Endometrium (tissue), 2 donors: ENCODE data around the gene S100A16.
"Not testable (repeated sequence)": the region's sequence is repeated elsewhere in the genome, so short reads cannot be mapped to it uniquely, and the experiment has no call there.

ENCODE experiments used
- FAIRE-seq: peaks from 2 replicates; lab custom pipeline; 2012; peaks lifted over from hg19 to GRCh38; lab: Jason Lieb, UNC
- donor health status: control.
- donor health status: control.

The S100A16 gene

GRCh38 chr1:153585006-153585405 is 27.9 kb downstream of the S100A16 start:
- no peak for FAIRE-seq

- no peak for FAIRE-seq
Measured at GRCh38 chr1:153583976-153584375, 29.0 kb downstream of the S100A16 start.

DNA sequence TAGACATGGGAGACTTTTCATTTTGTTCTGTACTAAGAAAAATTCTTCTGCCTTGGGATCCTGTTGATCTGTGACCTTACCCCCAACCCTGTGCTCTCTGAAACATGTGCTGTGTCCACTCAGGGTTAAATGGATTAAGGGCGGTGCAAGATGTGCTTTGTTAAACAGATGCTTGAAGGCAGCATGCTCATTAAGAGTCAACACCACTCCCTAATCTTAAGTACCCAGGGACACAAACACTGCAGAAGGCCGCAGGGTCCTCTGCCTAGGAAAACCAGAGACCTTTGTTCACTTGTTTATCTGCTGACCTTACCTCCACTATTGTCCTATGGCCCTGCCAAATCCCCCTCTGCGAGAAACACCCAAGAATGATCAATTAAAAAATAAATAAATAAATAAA is 29.4 kb downstream of the S100A16 start:
- not testable (repeated sequence) for FAIRE-seq

DNA sequence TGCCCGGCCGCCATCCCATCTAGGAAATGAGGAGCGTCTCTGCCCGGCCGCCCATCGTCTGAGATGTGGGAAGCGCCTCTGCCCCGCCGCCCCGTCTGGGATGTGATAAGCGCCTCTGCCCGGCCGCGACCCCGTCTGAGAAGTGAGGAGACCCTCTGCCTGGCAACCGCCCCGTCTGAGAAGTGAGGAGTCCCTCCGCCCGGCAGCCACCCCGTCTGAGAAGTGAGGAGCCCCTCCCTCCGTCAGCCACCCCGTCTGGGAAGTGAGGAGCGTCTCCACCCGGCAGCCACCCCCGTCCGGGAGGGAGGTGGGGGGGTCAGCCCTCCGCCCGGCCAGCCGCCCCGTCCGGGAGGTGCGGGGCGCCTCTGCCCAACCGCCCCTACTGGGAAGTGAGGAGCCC is 30.1 kb downstream of the S100A16 start:
- not testable (repeated sequence) for FAIRE-seq

DNA sequence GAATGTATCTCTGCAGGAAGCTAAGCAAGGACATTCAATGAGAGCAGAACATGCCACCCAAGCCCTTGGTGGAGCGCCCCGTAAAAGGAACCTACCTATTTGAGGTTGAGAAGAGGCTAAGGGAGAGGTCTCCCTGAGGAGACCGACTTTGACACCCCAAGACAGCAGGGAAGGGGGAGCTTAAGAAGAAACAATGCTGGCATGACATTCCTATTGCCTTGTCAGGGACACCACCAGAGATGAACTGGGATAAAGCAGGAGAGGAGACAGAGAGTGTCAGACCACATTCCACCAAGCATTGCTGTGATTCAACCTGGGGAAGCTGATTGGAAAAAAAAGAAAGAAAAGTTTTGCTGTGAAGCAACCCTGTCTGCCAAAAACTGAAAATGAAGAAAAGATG is 34.0 kb downstream of the S100A16 start:
- no peak for FAIRE-seq

DNA sequence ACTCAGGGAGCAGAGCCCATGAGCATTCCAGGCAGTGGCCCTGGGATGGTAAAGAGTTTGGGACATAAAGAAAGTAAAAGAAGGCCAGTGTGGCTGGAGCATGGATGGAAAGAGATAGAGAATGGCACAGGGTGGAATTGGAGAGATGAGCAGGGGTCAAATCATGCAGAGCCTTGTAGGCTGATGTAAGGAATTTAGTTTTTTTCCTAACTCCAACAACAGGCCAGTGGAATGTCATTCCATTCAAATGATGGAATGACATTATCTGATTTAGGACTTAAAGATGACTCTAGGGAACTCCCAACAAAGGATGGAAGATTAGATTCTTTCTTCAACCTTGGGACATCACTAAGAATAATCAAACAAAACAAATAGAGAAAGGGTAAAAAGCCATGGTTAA is 34.4 kb downstream of the S100A16 start:
- FAIRE-seq: no peak

GRCh38 chr1:153577624-153578051 is 35.3 kb downstream of the S100A16 start:
- no peak for FAIRE-seq

DNA sequence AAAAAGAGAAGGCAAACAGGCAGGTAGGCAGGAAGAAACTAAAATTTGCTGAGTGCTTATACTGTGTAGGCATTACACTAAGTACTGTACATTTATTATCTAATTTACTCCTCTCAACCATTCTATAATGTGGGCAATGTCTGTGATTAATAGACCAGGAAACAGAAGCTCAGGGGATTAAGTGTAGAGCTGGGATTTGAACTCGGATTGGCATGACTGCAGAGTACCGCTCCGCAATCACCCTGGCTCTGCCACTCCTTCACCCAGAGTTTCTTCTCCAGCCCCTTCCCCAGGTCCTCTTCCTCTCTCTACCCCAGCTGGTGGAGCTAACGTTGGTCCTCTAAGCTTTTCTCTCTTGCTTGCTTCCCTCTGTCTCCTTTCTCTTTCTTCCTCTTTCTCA is 35.8 kb downstream of the S100A16 start:
- no peak for FAIRE-seq

GRCh38 chr1:153575497-153575896 is 37.4 kb downstream of the S100A16 start:
- not testable (repeated sequence) for FAIRE-seq

DNA sequence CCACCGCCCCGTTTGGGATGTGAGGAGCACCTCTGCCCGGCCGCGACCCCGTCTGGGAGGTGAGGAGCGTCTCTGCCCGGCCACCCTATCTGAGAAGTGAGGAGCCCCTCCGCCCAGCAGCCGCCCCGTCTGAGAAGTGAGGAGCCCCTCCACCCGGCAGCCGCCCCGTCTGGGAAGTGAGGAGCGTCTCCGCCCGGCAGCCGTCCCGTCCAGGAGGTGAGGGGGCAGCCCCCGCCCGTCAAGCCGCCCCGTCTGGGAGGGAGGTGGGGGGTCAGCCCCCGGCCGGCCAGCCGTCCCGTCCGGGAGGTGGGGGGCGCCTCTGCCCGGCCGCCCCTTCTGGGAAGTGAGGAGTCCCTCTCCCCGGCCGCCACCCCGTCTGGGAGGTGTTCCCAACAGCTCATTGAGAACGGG is 37.9 kb downstream of the S100A16 start:
- FAIRE-seq: not testable (repeated sequence)

- no peak for FAIRE-seq
Measured at GRCh38 chr1:153573351-153573750, 39.6 kb downstream of the S100A16 start.

DNA sequence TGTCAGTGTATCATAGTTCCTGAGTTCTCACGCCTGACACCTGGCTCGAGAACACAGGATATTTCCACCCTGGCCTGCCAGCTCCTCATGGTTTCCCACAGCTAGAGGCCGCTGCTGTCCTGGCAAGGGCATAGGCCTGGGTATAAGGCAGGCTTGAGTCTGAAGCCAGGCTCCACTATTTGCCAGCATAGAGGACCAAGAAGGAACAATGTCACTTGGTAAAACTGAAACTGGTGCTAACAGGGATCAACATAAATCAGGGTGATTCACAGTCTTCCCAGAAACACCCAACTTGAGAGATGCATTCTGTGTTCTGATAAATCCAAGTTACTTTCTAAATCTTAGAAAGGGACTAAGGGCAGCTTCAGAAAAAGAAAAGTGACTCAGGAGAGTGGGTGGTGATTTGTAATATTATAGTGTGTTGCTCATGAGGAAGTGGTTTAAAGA is 40.3 kb downstream of the S100A16 start:
- no peak for FAIRE-seq

GRCh38 chr1:153571706-153572105 is 41.2 kb downstream of the S100A16 start:
- no peak for FAIRE-seq

DNA sequence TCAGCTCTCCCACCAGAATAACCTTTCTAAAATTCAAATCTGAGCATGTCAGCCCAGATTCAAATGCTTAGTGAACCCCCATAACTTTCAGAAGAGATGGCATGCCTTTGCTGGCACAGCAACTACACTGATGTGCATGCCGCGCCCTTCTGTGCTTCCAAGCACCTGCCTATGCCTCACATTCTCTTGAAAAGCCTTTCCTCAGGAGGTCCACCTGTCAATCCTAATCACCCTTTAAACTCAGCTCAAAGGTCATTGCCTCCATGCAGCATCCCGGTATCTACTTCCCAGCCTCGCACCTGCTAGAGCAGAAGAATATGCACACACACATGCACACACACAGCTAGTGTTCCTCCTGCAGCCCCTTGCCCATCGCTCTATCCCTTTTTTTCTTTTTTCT is 42.1 kb downstream of the S100A16 start:
- FAIRE-seq: no peak

DNA sequence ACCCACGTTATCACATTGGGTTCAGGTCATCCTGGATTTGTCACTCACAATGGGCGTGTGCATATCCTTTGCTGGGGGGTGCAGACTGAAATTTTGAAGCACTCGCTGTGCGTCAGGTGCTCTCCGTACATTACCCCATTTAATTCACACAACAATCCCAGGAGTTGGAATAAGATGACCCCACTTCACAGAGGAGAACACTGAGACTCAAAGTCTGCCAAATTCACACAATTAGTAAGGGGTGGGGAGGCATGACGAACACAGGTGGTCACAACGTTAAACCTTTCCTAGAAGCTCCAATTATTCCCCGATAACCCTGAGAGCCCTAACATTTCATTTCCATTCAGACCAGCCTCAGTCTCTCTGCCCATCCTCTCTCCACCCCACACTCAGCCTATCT is 43.5 kb downstream of the S100A16 start:
- FAIRE-seq: no peak

DNA sequence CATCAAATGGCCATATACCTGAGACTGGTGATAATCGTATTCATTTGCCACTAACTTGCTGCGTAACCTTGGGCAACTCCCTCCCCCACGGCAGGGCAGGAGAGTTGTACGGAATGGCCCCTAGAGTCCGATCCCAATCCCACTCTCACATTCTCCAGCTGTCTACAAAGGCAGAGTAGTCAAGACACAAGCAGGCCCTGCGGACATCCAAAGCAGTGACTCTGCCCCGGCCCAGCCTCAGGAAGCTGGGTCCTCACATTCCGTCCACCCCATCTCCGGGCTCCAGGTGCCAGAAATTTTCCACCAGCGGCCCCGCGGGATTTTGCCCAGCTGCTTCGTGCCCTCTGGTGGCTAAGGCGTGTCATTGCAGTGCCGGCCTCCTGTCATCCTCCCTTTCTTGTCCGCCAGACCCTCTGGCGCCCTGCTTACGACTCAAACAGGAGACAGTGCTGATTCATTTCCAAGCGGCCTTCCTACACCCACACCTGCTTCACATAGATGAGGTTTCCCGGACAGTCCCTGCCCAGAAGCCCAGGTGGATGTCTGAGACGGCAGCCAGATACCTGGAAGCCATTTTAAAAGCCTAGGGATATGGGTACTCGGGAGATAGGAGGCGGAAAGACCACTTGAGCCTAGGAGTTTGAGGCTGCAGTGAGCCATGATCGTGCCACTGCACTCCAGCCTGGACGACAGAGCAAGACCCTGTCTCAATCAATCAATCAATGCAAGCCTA is 44.4 kb downstream of the S100A16 start:
- no peak for FAIRE-seq

GRCh38 chr1:153567621-153568366 is 45.1 kb downstream of the S100A16 start:
- no peak for FAIRE-seq

DNA sequence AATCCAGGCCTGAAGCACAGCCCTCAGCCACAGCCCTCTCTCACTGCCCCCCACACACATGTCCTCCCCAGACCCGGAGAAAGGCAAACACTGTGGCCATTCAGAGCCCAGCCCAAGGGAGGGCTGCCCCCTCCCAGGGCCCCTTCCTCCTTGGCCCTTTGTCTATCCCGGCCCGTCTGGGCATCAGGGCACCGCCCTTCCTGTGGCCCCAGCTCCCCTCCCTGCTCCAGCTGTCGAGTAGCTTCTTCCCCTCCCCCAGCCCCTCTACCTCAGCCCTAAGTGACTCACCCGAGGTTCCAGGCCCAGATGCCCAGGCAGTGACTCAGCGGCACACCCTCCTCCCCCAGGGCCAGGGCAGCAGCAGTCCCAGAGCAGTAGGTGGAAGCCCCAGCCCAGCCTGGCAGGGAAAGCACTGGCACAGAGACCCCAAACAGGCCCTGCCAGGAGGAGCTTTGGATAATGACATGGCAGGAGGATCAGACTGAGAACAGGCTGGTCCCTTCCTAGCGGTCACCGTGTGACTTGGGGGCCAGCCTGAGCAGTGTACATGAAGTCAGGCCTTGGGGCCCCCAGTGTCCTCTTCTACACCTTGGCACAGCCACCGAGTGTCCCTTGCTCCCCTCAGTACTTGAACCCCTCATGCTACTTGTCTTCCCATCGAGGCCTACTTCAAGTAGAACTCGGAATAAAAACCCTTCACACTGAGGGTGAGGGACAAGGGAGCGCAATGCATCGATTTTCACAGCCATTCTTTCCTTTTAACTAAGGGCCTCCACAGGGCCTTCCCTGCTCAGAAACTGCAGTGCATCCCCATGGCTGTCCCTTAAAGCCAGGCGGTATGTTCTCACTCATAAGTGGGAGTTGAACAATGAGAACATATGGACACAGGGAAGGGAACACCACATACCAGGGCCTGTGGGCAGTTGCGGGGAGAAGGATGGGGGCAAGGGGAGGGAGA is 46.2 kb downstream of the S100A16 start:
- FAIRE-seq: no peak

GRCh38 chr1:153565529-153566374 is 47.2 kb downstream of the S100A16 start, which contains the start of gene S100A2:
TSS of gene S100A2 (minus strand) at chr1:153565844. CDS start at chr1:153563877, 1,967 bp downstream.
- FAIRE-seq: no peak

GRCh38 chr1:153563991-153564390 is 48.9 kb downstream of the S100A16 start:
- FAIRE-seq: no peak

- FAIRE-seq: no peak
Measured at GRCh38 chr1:153563483-153563901, 49.4 kb downstream of the S100A16 start.
